Measurements from ENCODE around the gene ADARB2.

DNA sequence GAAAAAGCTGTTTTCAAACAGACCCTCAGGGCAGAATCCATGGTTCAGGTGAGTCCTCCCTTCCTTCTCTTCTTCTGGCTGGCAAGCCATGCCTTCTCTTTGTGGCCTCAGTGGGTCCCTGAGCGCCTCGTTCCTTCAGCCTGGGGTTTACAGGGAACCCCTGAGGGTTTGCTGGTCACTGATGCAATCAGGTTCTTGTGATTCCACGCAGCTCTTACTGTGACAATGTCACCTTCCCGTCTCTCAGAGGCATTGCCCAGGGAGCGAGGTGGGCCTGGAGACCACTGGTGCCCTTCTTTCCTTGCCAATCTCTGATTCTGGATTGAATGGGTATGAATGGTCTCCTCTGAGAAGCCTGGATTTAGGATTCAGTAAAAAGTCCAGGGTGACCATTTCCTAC lies 132.2 kb downstream of the ADARB2 start:
- TF ChIP-seq, protein P1, sequence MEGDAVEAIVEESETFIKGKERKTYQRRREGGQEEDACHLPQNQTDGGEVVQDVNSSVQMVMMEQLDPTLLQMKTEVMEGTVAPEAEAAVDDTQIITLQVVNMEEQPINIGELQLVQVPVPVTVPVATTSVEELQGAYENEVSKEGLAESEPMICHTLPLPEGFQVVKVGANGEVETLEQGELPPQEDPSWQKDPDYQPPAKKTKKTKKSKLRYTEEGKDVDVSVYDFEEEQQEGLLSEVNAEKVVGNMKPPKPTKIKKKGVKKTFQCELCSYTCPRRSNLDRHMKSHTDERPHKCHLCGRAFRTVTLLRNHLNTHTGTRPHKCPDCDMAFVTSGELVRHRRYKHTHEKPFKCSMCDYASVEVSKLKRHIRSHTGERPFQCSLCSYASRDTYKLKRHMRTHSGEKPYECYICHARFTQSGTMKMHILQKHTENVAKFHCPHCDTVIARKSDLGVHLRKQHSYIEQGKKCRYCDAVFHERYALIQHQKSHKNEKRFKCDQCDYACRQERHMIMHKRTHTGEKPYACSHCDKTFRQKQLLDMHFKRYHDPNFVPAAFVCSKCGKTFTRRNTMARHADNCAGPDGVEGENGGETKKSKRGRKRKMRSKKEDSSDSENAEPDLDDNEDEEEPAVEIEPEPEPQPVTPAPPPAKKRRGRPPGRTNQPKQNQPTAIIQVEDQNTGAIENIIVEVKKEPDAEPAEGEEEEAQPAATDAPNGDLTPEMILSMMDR (conservative IDR thresholded peaks at IDR 0.05; ENCODE audit: low read depth in 2 of 2), result no peak
- no peak for TF ChIP-seq POLR2AphosphoS5 (IDR thresholded peaks at IDR 0.05; ENCODE audit: low read depth)
- no peak for TF ChIP-seq CREB1 (CRISPR knock-in tag; IDR thresholded peaks at IDR 0.05; ENCODE audit: low read depth)
